Thymus (tissue), 11 donors: ENCODE data around the gene SNORC. TPM values are rescaled to one million over a fixed set of nuclear protein-coding genes. Genes with fewer than 3 reads are reported as not detected.
"Not testable (repeated sequence)": the region's sequence is repeated elsewhere in the genome, so short reads cannot be mapped to it uniquely, and the experiment has no call there.

ENCODE experiments used
- DNase-seq, 9 donors: peaks; one replicate each; pipeline ENCODE4 v3.0.0-alpha.2; 2013; ENCODE audit warnings: low spot score in 9 of 9, low read depth in 6 of 9, missing footprints in 1 of 9
- H3K27ac ChIP-seq, 2 donors: one replicate each; pipeline ENCODE4 v1.5.1; 2013; ENCODE audit warnings: control low read depth in 1 of 2, low read depth in 1 of 2, low read length in 1 of 2, mild to moderate bottlenecking in 1 of 2, moderate library complexity in 1 of 2
- H3K27me3 ChIP-seq, 2 donors: one replicate each; pipeline ENCODE4 v1.5.1; 2013; ENCODE audit warnings: low read length in 1 of 2; ENCODE audit not compliant: control insufficient read depth in 2 of 2, insufficient read depth in 1 of 2
- H3K36me3 ChIP-seq, 2 donors: one replicate each; pipeline ENCODE4 v1.5.1; 2013; ENCODE audit warnings: low read length in 1 of 2, mild to moderate bottlenecking in 1 of 2, moderate library complexity in 1 of 2; ENCODE audit not compliant: control insufficient read depth in 2 of 2, insufficient read depth in 2 of 2
- H3K4me1 ChIP-seq, 2 donors: one replicate each; pipeline ENCODE4 v1.5.1; 2013; ENCODE audit warnings: low read length in 2 of 2; ENCODE audit not compliant: control insufficient read depth in 2 of 2, insufficient read depth in 2 of 2
- H3K4me3 ChIP-seq, 2 donors: one replicate each; pipeline ENCODE4 v1.5.1; 2013; ENCODE audit warnings: low read length in 2 of 2, control low read depth in 1 of 2, mild to moderate bottlenecking in 1 of 2
- H3K9me3 ChIP-seq, 2 donors: one replicate each; pipeline ENCODE4 v1.5.1; 2013; ENCODE audit warnings: low read length in 1 of 2, mild to moderate bottlenecking in 1 of 2; ENCODE audit not compliant: control insufficient read depth in 2 of 2, insufficient read depth in 1 of 2
- WGBS: extraction: QIAGEN DNeasy Blood & Tissue Kit; methylation state at CpG from one replicate; pipeline ENCODE4 v1.1.7; 2013; 5-methylcytosine and 5-hydroxymethylcytosine counted together
- polyA plus RNA-seq: library from polyadenylated mRNA; stranded (reverse); fragments of 200-250 nt; gene quantifications from one replicate; pipeline ENCODE4 v1.2.3, GENCODE V29; 2013
- total RNA-seq: library from RNA; stranded (reverse); fragments of 120-200 nt; gene quantifications from one replicate; pipeline ENCODE4 v1.2.4, GENCODE V29; 2013
- donor health status: healthy.

The SNORC gene
- total and polyA plus RNA-seq, 2 donors: 1.4 to 5.0 TPM

GRCh38 chr2:232906867-232907717 lies 37.0 kb downstream of the SNORC start:
- H3K36me3 ChIP-seq, H3K9me3 ChIP-seq, H3K27ac ChIP-seq, DNase-seq, H3K4me3 ChIP-seq, H3K27me3 ChIP-seq, H3K4me1 ChIP-seq: not testable (repeated sequence)
- WGBS: 92% methylated on average over 10 of the region's 10 CpGs

- H3K4me1 ChIP-seq, DNase-seq, H3K9me3 ChIP-seq, H3K27me3 ChIP-seq, H3K4me3 ChIP-seq, H3K27ac ChIP-seq, H3K36me3 ChIP-seq: not testable (repeated sequence)
- 97% methylated on average over 9 of the region's 9 CpGs for WGBS
These were observed 37.6 kb downstream of the SNORC start for GRCh38 chr2:232907718-232908085.

GRCh38 chr2:232908695-232909094 lies 38.6 kb downstream of the SNORC start:
- Histone ChIP-seq H3K9me3 (peaks cover 0 to 2% of the 10 kb centered on the region in 2 donors), H3K36me3 (no peaks in the 10 kb centered on the region), H3K4me1 (no peaks in the 10 kb centered on the region), H3K27me3 (peaks cover 0 to 3% of the 10 kb centered on the region in 2 donors), H3K27ac (no peak overlapping the region), H3K4me3 (no peak overlapping the region)
- 88% methylated on average over 6 of the region's 6 CpGs for WGBS
- DNase-seq: no peak

DNA sequence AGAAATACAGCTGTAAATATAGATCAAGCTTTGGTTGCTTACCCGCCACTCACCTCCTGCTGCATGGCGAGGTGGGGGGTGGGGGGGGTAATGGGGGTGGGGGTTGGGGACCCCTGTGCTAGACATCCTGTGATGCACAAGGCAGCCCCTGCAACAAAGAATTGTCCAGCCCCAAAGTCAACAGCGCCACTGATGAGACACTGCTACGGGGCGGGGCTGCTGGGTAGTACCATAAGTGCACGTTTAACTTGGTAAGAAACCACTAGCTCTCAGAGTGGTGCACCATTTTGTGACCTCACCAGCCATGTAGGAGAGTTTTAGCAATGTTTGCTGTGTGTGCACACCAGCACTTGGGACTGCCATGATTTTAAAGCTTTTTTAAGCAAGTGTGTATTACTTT lies 40.3 kb downstream of the SNORC start:
- Histone ChIP-seq H3K4me3 (no peak overlapping the region), H3K27me3 (peaks cover 2 to 3% of the 10 kb centered on the region in 2 donors), H3K27ac (no peak overlapping the region), H3K36me3 (no peaks in the 10 kb centered on the region), H3K9me3 (no peaks in the 10 kb centered on the region), H3K4me1 (no peaks in the 10 kb centered on the region)
- WGBS: 89% methylated on average over 6 of the region's 6 CpGs
- no peak for DNase-seq

DNA sequence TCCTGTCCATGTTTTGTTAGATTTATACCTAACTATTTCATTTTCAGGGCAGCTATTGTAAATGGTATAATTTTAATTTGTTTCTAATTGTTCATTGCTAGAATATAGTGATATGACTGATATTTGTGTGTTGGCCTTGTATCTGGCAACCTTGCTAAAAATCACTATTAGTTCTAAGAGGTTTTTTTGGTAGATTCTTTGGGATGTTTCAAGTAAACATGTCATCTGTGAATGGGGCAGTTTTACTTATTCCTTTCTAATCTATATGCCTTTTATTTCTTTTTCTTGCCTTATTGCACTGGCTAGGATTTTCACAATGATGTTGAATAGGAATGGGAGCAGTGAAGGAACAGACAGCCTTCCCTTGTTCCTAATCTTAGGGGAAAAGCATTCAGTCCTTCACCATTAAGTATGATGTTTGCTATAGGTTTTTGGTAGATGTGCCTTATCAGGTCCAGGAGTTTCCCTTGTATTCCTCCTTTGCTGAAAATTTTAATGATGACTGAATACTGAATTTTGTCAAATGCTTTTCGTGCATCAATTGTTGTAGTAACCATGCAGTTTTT lies 41.7 kb downstream of the SNORC start:
- no peaks in the 10 kb centered on the region for H3K9me3 ChIP-seq
- no peaks in the 10 kb centered on the region for H3K36me3 ChIP-seq
- 80% methylated on average over 1 of the region's 1 CpG for WGBS

DNA sequence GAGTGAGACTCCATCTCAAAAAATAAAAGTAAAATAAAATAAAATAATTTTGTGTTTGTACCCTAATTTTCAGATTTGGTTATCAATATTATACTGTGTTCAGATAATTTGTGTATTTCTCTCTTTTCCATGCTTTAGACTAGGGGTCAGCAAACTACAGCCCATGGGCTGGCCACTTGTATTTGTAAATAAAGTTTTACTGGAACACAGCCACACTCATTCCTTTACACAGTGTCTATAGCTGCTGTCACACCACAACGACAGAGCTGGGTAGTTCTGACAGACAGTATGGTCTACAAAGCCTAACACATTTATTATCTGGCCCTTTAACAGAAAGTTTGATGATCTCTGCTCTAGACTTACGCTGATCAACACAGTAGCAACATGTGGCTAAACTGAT lies 43.8 kb downstream of the SNORC start:
- Histone ChIP-seq H3K27ac (no peak overlapping the region), H3K36me3 (no peaks in the 10 kb centered on the region), H3K4me1 (no peaks in the 10 kb centered on the region), H3K27me3 (peaks cover 3 to 11% of the 10 kb centered on the region in 2 donors), H3K9me3 (no peaks in the 10 kb centered on the region), H3K4me3 (no peak overlapping the region)
- DNase-seq: no peak
- 86% methylated on average over 2 of the region's 2 CpGs for WGBS

More for the DNA sequence above, 41.7 kb downstream of the SNORC start:
- peaks cover 3 to 6% of the 10 kb centered on the region in 2 donors for H3K27me3 ChIP-seq
- H3K27ac ChIP-seq: no peak overlapping the region
- no peak for DNase-seq
- H3K4me1 ChIP-seq: no peaks in the 10 kb centered on the region
- no peak overlapping the region for H3K4me3 ChIP-seq

GRCh38 chr2:232919141-232919540 lies 49.1 kb downstream of the SNORC start:
- 95% methylated on average over 6 of the region's 6 CpGs for WGBS
- Histone ChIP-seq H3K36me3 (no peaks in the 10 kb centered on the region), H3K27me3 (peaks cover 6 to 44% of the 10 kb centered on the region in 2 donors), H3K9me3 (no peaks in the 10 kb centered on the region), H3K4me3 (no peak overlapping the region), H3K4me1 (no peaks in the 10 kb centered on the region), H3K27ac (no peak overlapping the region)
- no peak for DNase-seq

DNA sequence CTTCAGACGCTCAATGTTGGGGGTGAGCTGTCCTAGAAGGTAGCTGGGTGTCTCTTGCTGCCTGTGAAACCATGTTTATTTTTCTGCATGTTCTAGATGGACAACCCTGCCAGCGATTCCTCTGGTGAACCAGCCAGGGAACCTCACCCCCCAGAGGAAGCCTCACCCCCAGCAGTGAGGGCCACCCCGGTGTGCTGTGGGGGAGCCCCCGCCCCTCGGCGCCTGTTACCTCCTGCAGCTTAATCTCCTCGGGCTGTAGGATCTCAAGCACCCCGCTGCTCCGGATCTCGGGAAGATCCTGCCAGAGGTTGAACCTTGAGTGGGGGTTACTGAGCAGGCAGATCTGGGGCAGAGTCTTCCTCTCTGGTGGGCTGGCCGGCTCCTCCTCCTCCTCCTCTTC lies 50.0 kb downstream of the SNORC start:
- 79% methylated on average over 11 of the region's 11 CpGs for WGBS
- H3K4me1 ChIP-seq: no peaks in the 10 kb centered on the region
- peaks cover 10 to 53% of the 10 kb centered on the region in 2 donors for H3K27me3 ChIP-seq
- no peak overlapping the region for H3K27ac ChIP-seq
- H3K4me3 ChIP-seq: no peak overlapping the region
- no peaks in the 10 kb centered on the region for H3K9me3 ChIP-seq
- no peak for DNase-seq
- no peaks in the 10 kb centered on the region for H3K36me3 ChIP-seq

DNA sequence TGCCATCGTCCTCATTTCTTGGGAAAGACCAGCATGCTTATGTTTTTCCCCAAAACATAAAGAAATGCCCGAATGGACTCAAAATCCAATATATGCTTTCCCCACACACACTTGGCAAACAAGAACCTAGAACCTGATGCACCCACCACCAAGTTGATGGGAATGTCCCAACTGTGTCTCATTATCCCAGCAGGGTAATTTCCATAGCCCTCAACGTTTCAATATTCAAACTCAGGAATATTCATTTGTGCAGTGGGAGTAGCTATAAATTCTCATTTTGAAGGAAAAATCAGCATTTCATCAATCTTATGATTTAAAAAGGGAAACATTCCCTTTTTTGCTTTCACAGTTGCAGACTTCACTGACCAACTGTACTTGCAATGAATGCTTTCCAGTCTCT lies 50.7 kb downstream of the SNORC start:
- Histone ChIP-seq H3K4me1 (no peaks in the 10 kb centered on the region), H3K27ac (no peak overlapping the region), H3K27me3 (peaks cover 16 to 58% of the 10 kb centered on the region in 2 donors), H3K4me3 (no peak overlapping the region), H3K36me3 (no peaks in the 10 kb centered on the region), H3K9me3 (no peaks in the 10 kb centered on the region)
- WGBS: 90% methylated on average over 3 of the region's 3 CpGs
- no peak for DNase-seq
